Heart right ventricle (tissue), 16 donors: ENCODE results near the gene AGBL2. TPM values are rescaled to one million over a fixed set of nuclear protein-coding genes. Genes with fewer than 3 reads are reported as not detected.

Experiments used
- ATAC-seq, 8 donors: fragments of 200-7000 bp; cut with Tn5 transposase; one replicate each; pipeline ENCODE4 v1.9.1; 2020; ENCODE audit warnings: mild to moderate bottlenecking in 8 of 8, moderate library complexity in 8 of 8, moderate number of reproducible peaks in 1 of 8
- DNase-seq, 2 donors: peaks; one replicate each; pipeline ENCODE4 v3.0.0-alpha.2; 2020
- H3K27ac ChIP-seq, 10 donors: fragments of 200-600 bp; sonication (generic) in 2 of 10; one replicate each; pipeline versions ENCODE4 v1.5.0 to v1.8.0; 2020 to 2022; ENCODE audit warnings: mild to moderate bottlenecking in 3 of 10
- H3K27me3 ChIP-seq, 7 donors: fragments of 200-600 bp; one replicate each; pipeline ENCODE4 v1.8.0; 2021 to 2022; ENCODE audit warnings: mild to moderate bottlenecking in 2 of 7
- H3K36me3 ChIP-seq, 9 donors: fragments of 200-600 bp; sonication (generic) in 1 of 9; one replicate each; pipeline versions ENCODE4 v1.5.0 to v1.8.0; 2020 to 2022; ENCODE audit warnings: mild to moderate bottlenecking in 2 of 9
- H3K4me1 ChIP-seq, 9 donors: fragments of 200-600 bp; sonication (generic) in 1 of 9; one replicate each; pipeline versions ENCODE4 v1.5.0 to v1.8.0; 2020 to 2022; ENCODE audit warnings: mild to moderate bottlenecking in 4 of 9
- H3K4me3 ChIP-seq, 10 donors: fragments of 200-600 bp; sonication (generic) in 2 of 10; one replicate each; pipeline versions ENCODE4 v1.5.0 to v1.8.0; 2020 to 2022; ENCODE audit warnings: mild to moderate bottlenecking in 7 of 10, moderate library complexity in 2 of 10
- H3K9me3 ChIP-seq, 11 donors: fragments of 200-600 bp in 10 of 11; sonication (generic) in 2 of 11; one replicate each; pipeline versions ENCODE4 v1.5.0 to v1.8.0; 2013 to 2022; ENCODE audit warnings: mild to moderate bottlenecking in 2 of 11, control low read depth in 1 of 11, moderate library complexity in 1 of 11
- CTCF ChIP-seq, 9 donors: fragments of 200-600 bp; sonication (generic) in 2 of 9; IDR thresholded peaks; one replicate each; pipeline versions ENCODE4 v1.5.0 to v1.8.0; 2021 to 2022; ENCODE audit warnings: antibody characterized with exemption in 9 of 9, mild to moderate bottlenecking in 5 of 9, moderate library complexity in 1 of 9
- WGBS, 2 donors: extraction: QIAGEN DNeasy Blood & Tissue Kit; methylation state at CpG; one replicate each; pipeline ENCODE4 v1.1.7; 2013; ENCODE audit warnings: inconsistent platforms in 1 of 2; 5-methylcytosine and 5-hydroxymethylcytosine counted together
- intact Hi-C, 10 donors: fragments of 100-400 bp; cut with DNase I; formaldehyde crosslinking; loops; one replicate each; pipeline versions ENCODE4 v1.11.1 to v1.14.2; 2022
- polyA plus RNA-seq, 2 donors: library from polyadenylated mRNA; stranded (reverse); fragments of 200-250 nt; gene quantifications; one replicate each; pipeline ENCODE4 v1.2.3, GENCODE V29; 2013
- total RNA-seq, 10 donors: library from RNA; stranded (reverse); fragmentation: NEBNext Ultra II Directional in 3 of 10; extraction: Animal tissue kit (Norgen Biotek cat#: 25700) in 3 of 10; gene quantifications; one replicate each; pipeline versions ENCODE4 v1.2.1 to v1.2.4, GENCODE V29; 2021 to 2023
- donor health status: Arrhythmogenic right ventricular cardiomyopathy.
- donor health status: ischemic (EF 13 %, LVEDD 7.1; RV severe dilation, severe dysfunction).
- donor health status: healthy with polysubstance abuse.
- donor health status: DM: no; HTN: yes; CAD: no.
- donor health status: DM: no; HTN: no; CAD: no.
- donor health status: ischemic (EF 25% LVEDD 6.9; RV normal size, moderate dysfunction).
- donor health status: ischemic (EF 25% LVEDD 5.7; RV mildly dilated, moderate dysfunction).
- donor health status: healthy.
- donor health status: DM: yes; HTN: yes; CAD: no.
- donor health status: Ischemic cardiomyopathy.
- donor health status: ischemic (EF 35%, LVEDD 5.7; RV mildly dilated, moderate dysfunction).
- donor health status: nonischemic (EF 11% LVEDD 7.7; RV severe dilation, severe dysfunction).
- donor health status: DM: yes; HTN: yes; CAD: no.
- donor health status: PGD.
- donor health status: ischemic (EF 29% LVEDD 5.4; RV normal size, mild dysfunction).
- donor health status: nonischemic (EF 23%, LVEDD 6.1; RV moderate dilation, normal function).

Gene AGBL2
- total and polyA plus RNA-seq, 12 donors: 0.04 to 1.5 (median 0.44) TPM; not detected in 5

- no peaks in the 10 kb centered on the region for H3K36me3 ChIP-seq
- no peaks in the 10 kb centered on the region for H3K9me3 ChIP-seq
- intact Hi-C loops: no loop called here
- H3K4me3 ChIP-seq: no peak overlapping the region
- WGBS, 2 donors: 96 to 100% methylated on average over 1 of the region's 1 CpG
- H3K27ac ChIP-seq: no peak overlapping the region
- no peak for TF ChIP-seq CTCF (IDR thresholded peaks at IDR 0.05)
- H3K27me3 ChIP-seq: no peaks in the 10 kb centered on the region
- DNase-seq (no peak), ATAC-seq (no peak)
- no peaks in the 10 kb centered on the region for H3K4me1 ChIP-seq
Observed at GRCh38 chr11:47686151-47686550, 29.0 kb downstream of the AGBL2 start.

- no peaks in the 10 kb centered on the region for H3K4me1 ChIP-seq
- H3K27ac ChIP-seq: no peak overlapping the region
- no peaks in the 10 kb centered on the region for H3K36me3 ChIP-seq
- peaks cover 0 to 2% (median 0%) of the 10 kb centered on the region in 7 donors for H3K27me3 ChIP-seq
- no peak for TF ChIP-seq CTCF (IDR thresholded peaks at IDR 0.05)
- intact Hi-C loops: no loop called here
- ATAC-seq (no peak), DNase-seq (no peak)
- no peaks in the 10 kb centered on the region for H3K9me3 ChIP-seq
- H3K4me3 ChIP-seq: no peak overlapping the region
- WGBS, 2 donors: 82 to 90% methylated on average over 2 of the region's 2 CpGs
Observed at GRCh38 chr11:47675851-47676250, 39.3 kb downstream of the AGBL2 start.

- ATAC-seq (no peak), DNase-seq (no peak)
- no peaks in the 10 kb centered on the region for H3K27me3 ChIP-seq
- WGBS, 2 donors: 95% methylated on average over 5 of the region's 5 CpGs
- no peaks in the 10 kb centered on the region for H3K9me3 ChIP-seq
- intact Hi-C loops: no loop called here
- no peak overlapping the region for H3K27ac ChIP-seq
- no peak overlapping the region for H3K4me3 ChIP-seq
- H3K36me3 ChIP-seq: no peaks in the 10 kb centered on the region
- no peak for TF ChIP-seq CTCF (IDR thresholded peaks at IDR 0.05)
- no peaks in the 10 kb centered on the region for H3K4me1 ChIP-seq
Observed at GRCh38 chr11:47672283-47672730, 42.9 kb downstream of the AGBL2 start.

- intact Hi-C loops: no loop called here
- no peaks in the 10 kb centered on the region for H3K27me3 ChIP-seq
Observed at GRCh38 chr11:47669856-47670255, 45.3 kb downstream of the AGBL2 start.

More at GRCh38 chr11:47669856-47670255, 45.3 kb downstream of the AGBL2 start:
- H3K9me3 ChIP-seq: no peaks in the 10 kb centered on the region
- no peak for ATAC-seq
- no peaks in the 10 kb centered on the region for H3K36me3 ChIP-seq
- DNase-seq: no peak
- no peaks in the 10 kb centered on the region for H3K4me1 ChIP-seq
- 95 to 98% methylated on average over 6 of the region's 6 CpGs for WGBS, 2 donors
- no peak overlapping the region for H3K27ac ChIP-seq
- no peak overlapping the region for H3K4me3 ChIP-seq
- no peak for TF ChIP-seq CTCF (IDR thresholded peaks at IDR 0.05)
